ENCODE measurements around the gene IFIT3. TPM values are rescaled to one million over a fixed set of nuclear protein-coding genes. Genes with fewer than 3 reads are reported as not detected.
A peak's percentile ranks its signal among the peaks of the same experiment; 100 is the strongest.
"Not testable (repeated sequence)": the region's sequence is repeated elsewhere in the genome, so short reads cannot be mapped to it uniquely, and the experiment has no call there.

The IFIT3 gene
- total RNA-seq, 1 donor from 2014 or later = 0.26 TPM

DNA sequence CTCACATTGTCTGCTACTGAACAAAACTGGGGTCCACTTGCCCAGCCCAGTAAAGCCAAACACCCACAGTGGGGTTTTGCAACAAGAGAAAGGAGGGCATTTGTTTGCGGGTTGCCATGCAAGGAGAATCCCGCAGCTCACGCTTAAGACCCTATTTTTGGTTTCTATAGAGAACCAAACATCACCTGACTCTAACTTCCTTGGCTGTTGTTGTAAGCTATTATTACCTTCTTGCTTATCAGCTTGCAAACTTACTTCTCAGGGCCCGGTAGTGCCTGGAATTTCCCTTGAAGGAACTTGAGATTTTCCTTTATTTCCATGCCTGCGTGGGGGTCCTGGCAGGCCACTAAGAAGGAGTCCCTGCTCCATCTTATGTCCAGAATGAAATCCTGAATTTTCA, 20.7 kb downstream of the IFIT3 start:
- H3K27me3 ChIP-seq (ENCODE audit: control insufficient read depth, insufficient read depth, low read length) = no peaks in the 10 kb centered on the region
- FAIRE-seq = no peak
- H3K4me3 ChIP-seq (ENCODE audit: low read depth, low read length) = no peak overlapping the region
- TF ChIP-seq, protein P1, sequence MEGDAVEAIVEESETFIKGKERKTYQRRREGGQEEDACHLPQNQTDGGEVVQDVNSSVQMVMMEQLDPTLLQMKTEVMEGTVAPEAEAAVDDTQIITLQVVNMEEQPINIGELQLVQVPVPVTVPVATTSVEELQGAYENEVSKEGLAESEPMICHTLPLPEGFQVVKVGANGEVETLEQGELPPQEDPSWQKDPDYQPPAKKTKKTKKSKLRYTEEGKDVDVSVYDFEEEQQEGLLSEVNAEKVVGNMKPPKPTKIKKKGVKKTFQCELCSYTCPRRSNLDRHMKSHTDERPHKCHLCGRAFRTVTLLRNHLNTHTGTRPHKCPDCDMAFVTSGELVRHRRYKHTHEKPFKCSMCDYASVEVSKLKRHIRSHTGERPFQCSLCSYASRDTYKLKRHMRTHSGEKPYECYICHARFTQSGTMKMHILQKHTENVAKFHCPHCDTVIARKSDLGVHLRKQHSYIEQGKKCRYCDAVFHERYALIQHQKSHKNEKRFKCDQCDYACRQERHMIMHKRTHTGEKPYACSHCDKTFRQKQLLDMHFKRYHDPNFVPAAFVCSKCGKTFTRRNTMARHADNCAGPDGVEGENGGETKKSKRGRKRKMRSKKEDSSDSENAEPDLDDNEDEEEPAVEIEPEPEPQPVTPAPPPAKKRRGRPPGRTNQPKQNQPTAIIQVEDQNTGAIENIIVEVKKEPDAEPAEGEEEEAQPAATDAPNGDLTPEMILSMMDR (IDR thresholded peaks at IDR 0.05; ENCODE audit: insufficient read depth, low read length, severe bottlenecking) = no peak
- DNase-seq (ENCODE audit: low read depth) = no peak
- no peaks in the 10 kb centered on the region for H3K36me3 ChIP-seq (ENCODE audit: control insufficient read depth, insufficient read depth, low read length)

DNA sequence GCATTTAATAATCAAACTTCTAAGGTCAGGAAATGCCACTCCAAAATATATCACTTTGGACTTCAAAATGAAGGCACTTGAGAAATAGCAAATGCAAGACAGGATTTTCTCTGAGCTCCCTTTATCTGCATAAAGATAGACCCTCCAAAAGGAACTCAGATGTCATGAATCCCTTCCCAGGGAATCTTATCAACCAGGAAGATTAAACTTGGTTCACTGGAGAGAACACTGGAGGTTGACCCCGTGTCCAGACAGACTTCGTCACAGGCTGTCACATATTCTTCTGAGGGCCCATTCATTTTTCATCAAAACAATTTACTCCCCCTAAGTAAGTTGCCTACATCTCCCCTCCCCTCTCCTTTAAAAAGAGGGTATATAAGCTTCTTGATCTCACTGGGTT, 21.2 kb downstream of the IFIT3 start:
- no peak for FAIRE-seq
- Histone ChIP-seq H3K36me3 (ENCODE audit: control insufficient read depth, insufficient read depth, low read length) (no peaks in the 10 kb centered on the region), H3K4me3 (ENCODE audit: low read depth, low read length) (no peak overlapping the region), H3K27me3 (ENCODE audit: control insufficient read depth, insufficient read depth, low read length) (no peaks in the 10 kb centered on the region)
- DNase-seq (ENCODE audit: low read depth) = no peak
- TF ChIP-seq, protein P1 (IDR thresholded peaks at IDR 0.05; ENCODE audit: insufficient read depth, low read length, severe bottlenecking) = no peak

DNA sequence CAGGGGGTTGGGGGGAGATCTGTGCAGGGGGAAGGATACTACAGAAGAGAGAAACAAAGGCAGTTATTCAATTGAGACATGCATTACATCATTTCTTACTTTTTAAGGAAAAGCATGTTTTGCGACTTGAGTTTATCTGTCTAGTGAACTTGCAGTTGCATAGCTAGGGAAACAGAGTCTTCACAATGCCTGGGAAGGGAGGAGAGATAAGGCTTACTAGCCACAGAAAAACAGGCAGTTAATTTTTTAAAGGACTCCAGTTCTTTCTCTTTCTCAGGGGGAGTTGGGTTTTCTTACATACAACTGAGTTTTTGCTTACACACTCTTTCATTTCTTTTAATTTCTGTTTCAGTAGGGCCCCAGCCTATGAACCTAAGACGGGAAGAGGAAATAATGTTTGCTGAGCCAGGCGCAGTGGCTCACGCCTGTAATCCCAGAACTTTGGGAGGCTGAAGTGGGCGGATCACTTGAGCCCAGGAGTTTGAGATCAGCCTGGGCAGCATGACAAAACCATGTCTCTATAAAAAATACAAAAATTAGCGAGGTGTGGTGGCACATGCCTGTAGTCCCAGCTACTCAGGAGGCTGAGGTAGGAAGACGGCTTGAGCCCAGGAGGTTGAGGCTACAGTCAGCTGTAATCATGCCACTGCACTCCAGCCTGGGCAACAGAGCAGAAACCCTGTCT, 23.0 kb downstream of the IFIT3 start:
- FAIRE-seq; H3K27me3 ChIP-seq (ENCODE audit: control insufficient read depth, insufficient read depth, low read length); H3K36me3 ChIP-seq (ENCODE audit: control insufficient read depth, insufficient read depth, low read length); H3K4me3 ChIP-seq (ENCODE audit: low read depth, low read length): not testable (repeated sequence)
- DNase-seq (ENCODE audit: low read depth) = peak; percentile 35

DNA sequence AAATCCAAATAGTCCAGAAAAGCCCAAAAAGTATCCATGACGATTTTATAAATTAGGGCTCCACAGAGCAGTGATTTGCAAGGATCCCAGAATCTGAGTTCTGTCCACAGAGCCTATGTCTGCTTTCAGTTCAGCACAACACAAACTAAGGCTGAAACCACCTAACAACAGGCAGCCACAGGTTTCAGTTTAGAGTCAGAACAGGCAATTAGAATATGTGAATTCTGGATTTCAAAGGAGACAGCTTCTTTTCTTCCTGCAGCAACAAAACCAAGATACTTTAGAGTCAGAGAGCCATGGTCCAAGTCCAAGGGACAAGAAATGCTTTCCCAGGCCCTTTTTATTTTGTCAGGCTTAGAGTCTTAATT, 23.6 kb downstream of the IFIT3 start:
- Histone ChIP-seq H3K36me3 (ENCODE audit: control insufficient read depth, insufficient read depth, low read length) (no peaks in the 10 kb centered on the region), H3K27me3 (ENCODE audit: control insufficient read depth, insufficient read depth, low read length) (no peaks in the 10 kb centered on the region), H3K4me3 (ENCODE audit: low read depth, low read length) (no peak overlapping the region)
- peak; percentile 40 for DNase-seq (ENCODE audit: low read depth)
- TF ChIP-seq, protein P1 (IDR thresholded peaks at IDR 0.05; ENCODE audit: insufficient read depth, low read length, severe bottlenecking) = no peak
- FAIRE-seq = no peak

DNA sequence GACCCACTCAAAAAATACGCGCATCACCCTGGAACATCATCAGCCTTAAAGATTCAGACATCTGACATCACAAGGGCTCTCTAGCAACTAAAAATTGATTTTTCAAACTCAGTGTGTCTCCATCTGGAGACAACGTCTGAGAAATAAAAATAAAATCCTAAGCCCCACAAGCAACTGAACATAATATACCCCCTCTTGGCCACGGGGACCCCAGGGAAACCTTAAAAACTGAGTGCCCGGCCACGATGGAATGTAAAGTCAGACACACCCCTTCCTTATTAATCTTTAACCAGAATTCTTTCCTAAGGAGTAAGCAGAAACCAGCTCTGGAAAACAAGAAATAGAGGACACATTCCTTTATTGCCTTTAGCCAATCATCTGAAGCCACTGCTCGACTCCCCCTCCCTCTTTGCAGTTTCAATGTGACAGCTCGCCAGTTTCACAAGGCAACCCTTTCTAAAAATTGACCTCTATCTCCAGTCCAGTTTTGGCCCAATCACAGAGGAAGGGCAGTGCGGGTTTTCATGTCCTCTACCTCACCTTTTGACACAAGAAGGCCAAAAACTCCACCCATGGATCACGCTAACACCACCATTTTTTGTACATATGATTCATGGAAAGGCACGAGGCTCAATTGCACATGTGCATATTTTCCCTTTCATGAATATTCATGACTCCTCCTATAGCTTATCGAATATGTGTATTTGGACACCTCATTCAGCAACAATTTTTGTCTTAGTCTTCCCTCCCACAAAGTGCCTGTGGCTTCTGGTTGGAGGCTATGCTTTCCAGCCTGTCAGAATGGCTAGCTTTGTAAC, 24.2 kb downstream of the IFIT3 start:
- TF ChIP-seq, protein P1 (IDR thresholded peaks at IDR 0.05; ENCODE audit: insufficient read depth, low read length, severe bottlenecking) = no peak
- no peaks in the 10 kb centered on the region for H3K27me3 ChIP-seq (ENCODE audit: control insufficient read depth, insufficient read depth, low read length)
- H3K36me3 ChIP-seq (ENCODE audit: control insufficient read depth, insufficient read depth, low read length) = no peaks in the 10 kb centered on the region
- peak; percentile 94 for DNase-seq (ENCODE audit: low read depth)
- FAIRE-seq = peak; percentile 50
- H3K4me3 ChIP-seq (ENCODE audit: low read depth, low read length) = no peak overlapping the region

DNA sequence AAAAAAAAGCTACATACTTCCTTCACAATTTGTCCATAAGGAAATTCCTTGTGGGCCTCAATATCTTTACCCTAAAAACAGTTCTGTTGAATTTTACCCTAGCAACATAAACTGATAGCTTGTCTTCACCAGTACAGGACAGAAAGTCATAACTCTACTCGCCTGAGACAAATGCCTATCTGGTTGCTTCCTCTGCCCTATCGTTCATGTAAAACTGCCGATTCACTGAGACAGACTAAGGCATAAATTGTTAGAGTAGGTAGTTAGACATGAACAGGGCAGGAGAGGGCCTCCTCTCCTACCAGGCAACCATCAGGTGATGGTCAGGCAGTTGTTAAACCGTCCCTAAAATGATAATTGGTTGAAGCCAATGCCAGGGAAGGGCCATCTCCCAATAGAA, 25.0 kb downstream of the IFIT3 start:
- TF ChIP-seq, protein P1 (IDR thresholded peaks at IDR 0.05; ENCODE audit: insufficient read depth, low read length, severe bottlenecking) = no peak
- Histone ChIP-seq H3K27me3 (ENCODE audit: control insufficient read depth, insufficient read depth, low read length) (no peaks in the 10 kb centered on the region), H3K4me3 (ENCODE audit: low read depth, low read length) (no peak overlapping the region), H3K36me3 (ENCODE audit: control insufficient read depth, insufficient read depth, low read length) (no peaks in the 10 kb centered on the region)
- DNase-seq (ENCODE audit: low read depth) = no peak
- no peak for FAIRE-seq

Data from bronchial epithelial cell (primary cell).